Transverse colon (tissue), 4 donors: ENCODE results near the gene TRIM8.

ENCODE experiments used
- EP300 ChIP-seq: sonication (generic); formaldehyde crosslinking; IDR thresholded peaks from one replicate; pipeline ENCODE4 v1.6.1; 2017; ENCODE audit warnings: antibody characterized with exemption, low read depth
- POLR2A ChIP-seq: fragments of 450-650 bp; IDR thresholded peaks from one replicate; pipeline ENCODE4 v1.6.1; 2016; ENCODE audit warnings: antibody characterized with exemption, mild to moderate bottlenecking, moderate library complexity
- POLR2AphosphoS5 ChIP-seq, 3 donors: sonication (generic); formaldehyde crosslinking; IDR thresholded peaks; one replicate each; pipeline ENCODE4 v1.6.1; 2016; ENCODE audit warnings: antibody characterized with exemption in 3 of 3
- TF ChIP-seq, protein P1 (sequence below), 5 experiments: fragments of 200-600 bp in 3 of 5; fragments of 450-650 bp in 2 of 5; sonication (generic) in 3 of 5; IDR thresholded peaks; 1 replicate in 2 of 5; 2 replicates in 3 of 5; pipeline ENCODE4 v1.5.1; 2016 to 2017; ENCODE audit warnings: antibody characterized with exemption in 5 of 5, inconsistent platforms in 3 of 5, mild to moderate bottlenecking in 2 of 5, moderate library complexity in 1 of 5

DNA sequence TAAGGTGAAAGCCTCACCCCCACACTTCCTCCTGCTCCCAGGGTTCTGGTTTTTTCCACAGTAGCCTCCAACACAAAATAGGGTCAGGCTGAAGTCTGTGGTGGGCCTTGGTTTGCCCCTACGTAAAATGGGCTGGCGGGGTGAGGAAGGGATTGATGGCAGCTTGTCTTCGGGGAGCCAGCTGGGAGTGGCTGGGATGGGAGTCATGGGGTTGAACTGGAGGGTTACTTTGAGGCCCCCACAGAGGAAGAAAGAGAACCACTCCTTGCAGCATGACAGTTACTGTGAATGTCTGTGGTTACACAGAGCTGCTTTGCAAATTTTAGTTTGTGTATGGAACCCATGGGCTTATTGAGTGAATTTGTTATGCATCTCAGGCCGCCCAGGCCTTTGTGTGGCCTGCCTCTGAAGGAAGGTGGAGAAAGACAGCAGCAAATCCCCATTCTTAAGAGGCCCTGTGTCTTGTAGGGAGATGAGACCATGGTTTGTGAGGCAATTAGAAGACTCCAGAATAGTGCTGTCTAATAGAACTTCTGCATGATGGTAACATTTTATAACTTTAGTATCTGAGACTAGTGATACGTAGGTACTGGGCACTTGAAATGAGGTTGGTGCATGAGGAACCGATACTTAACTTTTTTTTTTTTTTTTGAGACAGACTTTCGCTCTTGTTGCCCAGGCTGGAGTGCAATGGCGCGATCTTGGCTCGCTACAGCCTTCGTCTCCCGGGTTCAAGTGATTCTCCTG, 8.1 kb downstream of the TRIM8 start:
- TF ChIP-seq, protein P1, sequence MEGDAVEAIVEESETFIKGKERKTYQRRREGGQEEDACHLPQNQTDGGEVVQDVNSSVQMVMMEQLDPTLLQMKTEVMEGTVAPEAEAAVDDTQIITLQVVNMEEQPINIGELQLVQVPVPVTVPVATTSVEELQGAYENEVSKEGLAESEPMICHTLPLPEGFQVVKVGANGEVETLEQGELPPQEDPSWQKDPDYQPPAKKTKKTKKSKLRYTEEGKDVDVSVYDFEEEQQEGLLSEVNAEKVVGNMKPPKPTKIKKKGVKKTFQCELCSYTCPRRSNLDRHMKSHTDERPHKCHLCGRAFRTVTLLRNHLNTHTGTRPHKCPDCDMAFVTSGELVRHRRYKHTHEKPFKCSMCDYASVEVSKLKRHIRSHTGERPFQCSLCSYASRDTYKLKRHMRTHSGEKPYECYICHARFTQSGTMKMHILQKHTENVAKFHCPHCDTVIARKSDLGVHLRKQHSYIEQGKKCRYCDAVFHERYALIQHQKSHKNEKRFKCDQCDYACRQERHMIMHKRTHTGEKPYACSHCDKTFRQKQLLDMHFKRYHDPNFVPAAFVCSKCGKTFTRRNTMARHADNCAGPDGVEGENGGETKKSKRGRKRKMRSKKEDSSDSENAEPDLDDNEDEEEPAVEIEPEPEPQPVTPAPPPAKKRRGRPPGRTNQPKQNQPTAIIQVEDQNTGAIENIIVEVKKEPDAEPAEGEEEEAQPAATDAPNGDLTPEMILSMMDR (IDR thresholded peaks at IDR 0.05), result no peak
- no peak for TF ChIP-seq EP300
- no peak for TF ChIP-seq POLR2A
- TF ChIP-seq POLR2AphosphoS5 (IDR thresholded peaks at IDR 0.05), result no peak
